Muscle of leg (tissue), 11 donors: ENCODE results near the gene HIPK3. TPM values are rescaled to one million over a fixed set of nuclear protein-coding genes. Genes with fewer than 3 reads are reported as not detected.

Source experiments
- DNase-seq: peaks from one replicate; pipeline ENCODE4 v3.0.0; 2013
- H3K27ac ChIP-seq: one replicate; pipeline ENCODE4 v1.5.1; 2013; ENCODE audit warnings: mild to moderate bottlenecking, low read length, control low read depth
- H3K27me3 ChIP-seq: one replicate; pipeline ENCODE4 v1.6.1; 2013; ENCODE audit warnings: low read length; ENCODE audit not compliant: control insufficient read depth, insufficient read depth
- H3K36me3 ChIP-seq: one replicate; pipeline ENCODE4 v1.6.1; 2013; ENCODE audit warnings: low read length; ENCODE audit not compliant: control insufficient read depth, insufficient read depth
- H3K4me1 ChIP-seq: one replicate; pipeline ENCODE4 v1.6.1; 2013; ENCODE audit warnings: low read length; ENCODE audit not compliant: control insufficient read depth, insufficient read depth
- H3K4me3 ChIP-seq: one replicate; pipeline ENCODE4 v1.5.1; 2013; ENCODE audit warnings: low read length, control low read depth
- H3K9me3 ChIP-seq: replicated peaks from 2 replicates; pipeline ENCODE4 v1.6.1; 2013; ENCODE audit warnings: low read depth, low read length; ENCODE audit not compliant: control insufficient read depth
- WGBS: methylation state at CpG from one replicate; pipeline ENCODE4 v1.1.5; 2013; ENCODE audit warnings: missing lambda C conversion rate; ENCODE audit not compliant: insufficient coverage; 5-methylcytosine and 5-hydroxymethylcytosine counted together
- polyA plus RNA-seq, 8 donors: library from polyadenylated mRNA; unstranded; fragments of 120-200 nt; gene quantifications; one replicate each; pipeline versions ENCODE4 v1.2.1 to v1.2.3, GENCODE V29; 2013; ENCODE audit warnings: inconsistent platforms in 1 of 8, low replicate concordance in 1 of 8; ENCODE audit not compliant: insufficient read length in 8 of 8, insufficient read depth in 1 of 8
- total RNA-seq: library from RNA; stranded (reverse); fragments of 120-200 nt; gene quantifications from one replicate; pipeline ENCODE4 v1.2.4, GENCODE V29; 2013

HIPK3 gene
- total and polyA plus RNA-seq, 9 donors = 47.4 to 189 (median 74.3) TPM

DNA sequence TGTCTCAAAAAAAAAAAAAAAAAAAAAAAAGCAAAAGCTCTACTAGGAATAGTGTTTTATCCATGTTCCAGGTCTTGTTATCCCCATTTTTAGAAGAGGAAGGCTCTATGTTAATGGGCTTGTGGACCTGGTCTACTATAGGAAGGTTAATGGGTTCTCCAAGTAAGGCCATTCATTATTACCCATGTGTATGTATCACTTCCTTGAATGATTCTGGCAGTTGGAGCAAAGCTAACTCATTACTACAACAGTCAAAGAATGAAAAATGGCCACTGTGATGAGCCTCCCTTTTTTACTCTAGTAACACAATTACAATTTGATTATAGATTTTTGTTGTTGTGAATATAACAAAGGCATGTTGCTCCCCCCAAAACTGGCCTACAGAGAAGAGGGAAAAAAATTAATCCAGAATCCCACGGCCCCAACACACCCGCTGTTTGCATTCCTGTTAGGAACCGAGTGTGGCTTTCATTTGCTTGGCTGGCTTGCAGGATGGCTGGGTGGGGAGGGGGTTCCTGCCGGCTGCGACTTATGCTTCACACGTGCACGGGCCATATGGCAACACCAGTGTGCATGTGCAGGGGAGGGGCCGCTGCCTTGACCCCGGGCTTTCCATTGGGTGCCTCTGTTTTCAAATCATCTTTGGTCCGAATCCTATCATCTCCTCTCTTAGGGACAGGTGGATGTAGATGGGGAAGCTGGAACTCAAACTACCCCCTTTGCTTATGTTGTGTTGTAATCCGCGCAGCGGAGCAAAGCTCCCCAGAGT, 148.8 kb downstream of the HIPK3 start:
- Histone ChIP-seq H3K4me3 (no peak overlapping the region), H3K4me1 (no peaks in the 10 kb centered on the region), H3K36me3 (no peaks in the 10 kb centered on the region), H3K27me3 (peaks cover 3% of the 10 kb centered on the region), H3K9me3 (no peaks in the 10 kb centered on the region), H3K27ac (no peak overlapping the region)
- DNase-seq = no peak
- 40% methylated on average over 2 of the region's 13 CpGs for WGBS

Other genes starting within 250 kb of the HIPK3 start
- 13.3 TPM for gene DEPDC7, start 241.5 kb upstream of the HIPK3 start, total RNA-seq
- 10 to 100 TPM; 12.8 to 17.5 (median 15.0) TPM for gene DEPDC7, start 241.5 kb upstream of the HIPK3 start, polyA plus RNA-seq
- gene TCP11L1, start 217.8 kb upstream of the HIPK3 start, total RNA-seq = 9.2 TPM
- 10 to 100 TPM in 3 of 8 donors, 1 to 10 TPM in 5; 6.9 to 13.2 (median 9.5) TPM for gene TCP11L1, start 217.8 kb upstream of the HIPK3 start, polyA plus RNA-seq
- 18.4 TPM for gene CSTF3, start 95.9 kb upstream of the HIPK3 start, total RNA-seq
- gene CSTF3, start 95.9 kb upstream of the HIPK3 start, polyA plus RNA-seq = 10 to 100 TPM; 36.5 to 44.8 (median 40.3) TPM
- 0.98 TPM for gene KIAA1549L, start 118.7 kb downstream of the HIPK3 start, total RNA-seq
- 1 to 10 TPM in 7 of 8 donors, under 1 TPM in 1; 0.76 to 2.4 (median 1.2) TPM for gene KIAA1549L, start 118.7 kb downstream of the HIPK3 start, polyA plus RNA-seq